Fibroblast of pulmonary artery (primary cell): ENCODE measurements around the gene ACBD7.

Source experiments
- DNase-seq: peaks from one replicate; pipeline ENCODE4 v3.0.0-alpha.2; 2010; ENCODE audit warnings: low read depth
- H3K4me3 ChIP-seq: replicated peaks from 2 replicates; pipeline ENCODE4 v1.5.1; 2011; ENCODE audit warnings: low read depth, mild to moderate bottlenecking, control low read depth, low read length, moderate library complexity
- TF ChIP-seq, protein P1 (sequence below): IDR thresholded peaks from 2 replicates; pipeline ENCODE4 v1.5.1; 2011; ENCODE audit warnings: mild to moderate bottlenecking, control low read depth, low read length, inconsistent platforms; ENCODE audit errors: missing control alignments

ACBD7 gene

DNA sequence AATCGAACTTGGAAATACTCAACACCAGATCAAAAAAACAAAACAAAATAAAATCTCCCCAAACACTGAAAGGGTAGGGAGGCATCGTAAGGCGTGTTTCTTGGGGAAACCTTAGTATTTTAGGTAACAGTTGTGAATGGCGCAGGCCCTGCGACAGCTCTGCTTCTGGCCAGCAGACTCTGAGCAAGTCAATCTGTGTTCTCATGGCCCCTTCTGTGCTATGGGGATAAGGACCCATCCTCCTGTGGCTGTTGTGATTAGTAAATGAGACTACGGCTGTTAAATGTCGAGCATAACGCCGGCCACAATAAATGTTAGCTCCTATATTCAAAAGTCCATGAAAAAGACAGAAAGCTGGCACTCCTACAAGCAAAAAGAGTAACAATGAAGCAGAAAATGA is 35.6 kb upstream of the ACBD7 start:
- no peak overlapping the region for H3K4me3 ChIP-seq
- TF ChIP-seq, protein P1, sequence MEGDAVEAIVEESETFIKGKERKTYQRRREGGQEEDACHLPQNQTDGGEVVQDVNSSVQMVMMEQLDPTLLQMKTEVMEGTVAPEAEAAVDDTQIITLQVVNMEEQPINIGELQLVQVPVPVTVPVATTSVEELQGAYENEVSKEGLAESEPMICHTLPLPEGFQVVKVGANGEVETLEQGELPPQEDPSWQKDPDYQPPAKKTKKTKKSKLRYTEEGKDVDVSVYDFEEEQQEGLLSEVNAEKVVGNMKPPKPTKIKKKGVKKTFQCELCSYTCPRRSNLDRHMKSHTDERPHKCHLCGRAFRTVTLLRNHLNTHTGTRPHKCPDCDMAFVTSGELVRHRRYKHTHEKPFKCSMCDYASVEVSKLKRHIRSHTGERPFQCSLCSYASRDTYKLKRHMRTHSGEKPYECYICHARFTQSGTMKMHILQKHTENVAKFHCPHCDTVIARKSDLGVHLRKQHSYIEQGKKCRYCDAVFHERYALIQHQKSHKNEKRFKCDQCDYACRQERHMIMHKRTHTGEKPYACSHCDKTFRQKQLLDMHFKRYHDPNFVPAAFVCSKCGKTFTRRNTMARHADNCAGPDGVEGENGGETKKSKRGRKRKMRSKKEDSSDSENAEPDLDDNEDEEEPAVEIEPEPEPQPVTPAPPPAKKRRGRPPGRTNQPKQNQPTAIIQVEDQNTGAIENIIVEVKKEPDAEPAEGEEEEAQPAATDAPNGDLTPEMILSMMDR, result no peak
- no peak for DNase-seq

DNA sequence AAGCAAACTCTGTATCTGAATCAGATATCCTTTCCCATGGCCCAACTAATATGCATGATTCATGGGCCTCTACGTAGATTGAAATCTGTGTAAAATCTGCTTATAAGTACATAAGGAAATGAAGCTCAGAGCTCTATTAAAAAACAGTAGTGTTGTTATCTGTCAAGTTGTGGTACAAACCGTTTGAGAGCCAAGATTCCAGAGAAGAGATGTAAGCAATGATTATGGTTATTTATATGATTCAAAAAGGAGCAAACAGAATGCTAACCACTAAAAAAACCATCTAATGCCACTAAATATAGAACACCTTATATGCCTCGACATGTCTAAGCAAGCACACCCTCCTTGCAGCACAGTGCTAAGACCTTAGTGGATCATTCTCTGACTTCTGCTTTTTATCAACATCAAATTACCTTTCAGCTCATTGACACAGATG is 35.2 kb upstream of the ACBD7 start:
- peak; percentile 81 for DNase-seq
- TF ChIP-seq, protein P1, result no peak
- no peak overlapping the region for H3K4me3 ChIP-seq

DNA sequence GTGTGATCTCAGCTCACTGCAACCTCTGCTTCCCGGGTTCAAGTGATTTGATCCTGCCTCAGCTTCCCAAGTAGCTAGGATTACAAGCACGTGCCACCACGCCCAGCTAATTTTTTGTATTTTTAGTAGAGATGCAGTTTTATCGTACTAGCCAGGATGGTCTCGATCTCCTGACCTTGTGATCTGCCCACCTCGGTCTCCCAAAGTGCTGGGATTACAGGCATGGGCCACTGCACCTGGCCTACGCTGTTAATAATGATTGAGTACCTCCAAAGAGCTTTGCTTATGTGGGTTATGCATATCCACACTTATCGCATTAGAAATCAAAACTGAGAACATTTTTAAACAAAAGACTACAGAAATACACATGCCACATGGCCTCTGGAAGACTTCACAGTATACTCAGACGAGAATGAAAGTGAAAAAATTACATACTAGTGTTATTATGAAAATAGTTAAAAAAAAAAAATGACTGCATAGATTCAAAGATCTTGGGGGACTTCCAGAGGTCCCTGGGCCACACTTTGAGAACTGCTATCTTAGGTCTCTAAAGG is 34.0 kb upstream of the ACBD7 start:
- no peak for DNase-seq
- TF ChIP-seq, protein P1, result no peak
- no peak overlapping the region for H3K4me3 ChIP-seq

DNA sequence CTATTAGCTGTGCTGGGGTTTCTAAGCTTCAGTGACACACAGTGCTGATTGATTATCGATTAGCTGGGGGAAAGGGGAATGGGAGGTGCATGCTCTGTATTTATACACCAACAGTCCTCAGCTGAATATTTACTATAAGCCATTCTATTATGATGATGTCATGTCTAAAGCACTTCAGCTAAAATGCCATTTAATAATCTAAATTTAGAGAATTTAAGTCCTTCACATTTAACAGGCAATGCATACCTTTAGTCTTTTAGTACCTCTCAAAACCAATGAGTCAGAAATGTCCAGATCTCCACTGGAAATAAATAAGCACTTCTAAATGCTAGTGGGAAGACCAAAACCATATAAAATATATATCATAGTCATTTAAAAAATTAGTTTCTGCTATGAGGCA is 33.1 kb upstream of the ACBD7 start:
- no peak overlapping the region for H3K4me3 ChIP-seq
- no peak for DNase-seq
- TF ChIP-seq, protein P1, result no peak

DNA sequence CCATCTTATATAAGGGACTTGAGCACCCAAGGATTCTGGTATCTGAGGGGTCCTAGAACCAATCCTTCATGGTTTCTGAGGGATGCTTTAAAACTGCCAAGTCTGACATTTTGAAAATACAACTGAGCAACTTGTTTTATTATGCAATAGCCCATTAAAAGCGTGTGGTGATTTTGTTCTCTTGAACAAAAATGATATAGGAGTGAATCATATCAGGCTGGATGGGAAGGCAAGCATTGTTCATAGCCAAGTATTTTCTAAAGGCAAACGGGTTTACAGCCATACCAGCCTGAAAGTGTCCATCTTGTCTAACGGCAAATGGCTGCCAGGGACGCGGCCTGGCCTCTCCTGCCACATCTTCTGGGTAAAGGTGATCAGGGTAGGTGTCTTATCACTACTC is 31.9 kb upstream of the ACBD7 start:
- TF ChIP-seq, protein P1, result no peak
- H3K4me3 ChIP-seq, result no peak overlapping the region
- peak; percentile 79 for DNase-seq

DNA sequence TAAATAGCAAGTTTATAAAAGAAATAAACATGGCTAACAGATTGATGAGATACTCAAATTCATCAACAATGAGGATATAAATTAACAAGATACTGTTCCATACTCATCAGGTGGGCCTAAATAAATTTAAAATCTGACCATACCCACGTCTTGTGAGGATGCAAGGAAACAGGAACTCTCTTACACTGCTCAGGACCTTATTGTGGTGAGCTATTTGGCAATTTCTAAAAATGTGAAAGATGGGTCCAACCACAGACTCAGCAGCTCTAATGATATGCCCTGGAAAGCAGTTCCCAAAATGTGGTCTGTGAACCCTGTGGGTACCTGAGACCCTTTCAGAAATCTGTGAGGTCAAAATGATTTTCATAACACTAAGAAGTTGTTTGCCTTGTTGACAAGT is 30.0 kb upstream of the ACBD7 start:
- TF ChIP-seq, protein P1, result no peak
- DNase-seq, result no peak
- H3K4me3 ChIP-seq, result no peak overlapping the region

DNA sequence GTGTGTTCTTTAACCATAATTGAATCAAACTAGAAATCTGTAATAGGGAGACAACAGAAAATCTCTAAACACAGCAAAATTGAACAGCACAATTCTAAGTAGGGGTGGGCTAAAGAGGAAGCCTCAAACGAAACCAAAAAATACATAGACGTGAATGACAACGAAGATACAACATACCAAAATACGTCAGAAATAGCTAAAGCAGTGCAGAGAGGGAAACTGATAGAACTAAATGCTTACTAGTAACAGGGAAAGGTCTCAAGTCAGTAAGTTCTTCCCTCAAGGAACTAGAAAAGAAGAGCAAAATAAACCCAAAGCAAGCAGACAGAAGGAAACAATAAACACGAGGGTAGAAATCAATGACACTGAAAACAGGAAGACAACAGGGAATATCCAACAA is 27.6 kb upstream of the ACBD7 start:
- DNase-seq, result no peak
- H3K4me3 ChIP-seq, result no peak overlapping the region
- TF ChIP-seq, protein P1, result no peak
